Fibroblast of skin of scalp (primary cell): ENCODE measurements around the gene CTR9.

Experiments used
- DNase-seq: peaks from one replicate; pipeline ENCODE4 v3.0.0-alpha.2; 2013

CTR9 gene

GRCh38 chr11:10742460-10743208, 8.4 kb upstream of the CTR9 start:
- no peak for DNase-seq

- DNase-seq, result no peak
Observed at GRCh38 chr11:10743354-10744000, 7.6 kb upstream of the CTR9 start.

DNA sequence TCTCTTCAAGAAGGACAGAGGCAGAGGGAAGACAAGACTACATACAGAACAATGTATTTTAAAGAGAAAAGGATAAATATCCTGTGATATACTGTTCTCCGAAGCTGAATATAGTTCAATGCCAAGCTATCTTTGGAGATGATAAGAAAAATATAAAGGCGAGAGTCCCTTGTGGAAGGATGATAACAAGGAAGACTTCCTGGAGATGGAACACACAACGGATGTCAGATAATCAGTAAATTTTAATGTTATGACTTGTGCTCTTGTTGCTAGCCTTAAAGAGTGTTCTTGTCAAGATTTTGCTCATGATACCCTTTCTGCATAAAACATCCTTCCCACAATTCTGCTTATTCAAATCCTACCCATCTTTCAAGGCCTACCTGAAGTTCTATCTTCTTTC, 6.8 kb upstream of the CTR9 start:
- DNase-seq, result no peak

- no peak for DNase-seq
Observed at GRCh38 chr11:10746871-10747270, 4.2 kb upstream of the CTR9 start.

DNA sequence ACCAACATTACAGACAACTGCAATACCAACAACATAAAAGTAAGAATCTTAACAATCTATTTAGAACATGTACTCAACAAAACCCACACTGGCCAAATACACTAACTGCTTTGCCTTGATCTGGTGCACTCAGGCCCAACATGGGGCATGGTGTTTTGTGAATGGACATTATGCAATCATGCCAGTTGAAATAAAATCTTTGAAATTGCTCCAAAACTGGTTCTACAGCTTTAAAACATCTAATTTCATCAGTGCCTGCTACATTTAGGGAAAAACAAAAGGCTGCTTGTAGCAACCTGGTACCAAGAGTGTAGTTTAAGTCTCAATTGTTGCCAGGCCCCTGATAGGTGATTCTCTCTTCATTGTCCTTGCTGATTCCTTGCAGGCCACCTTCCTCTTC, 3.3 kb upstream of the CTR9 start:
- no peak for DNase-seq

DNA sequence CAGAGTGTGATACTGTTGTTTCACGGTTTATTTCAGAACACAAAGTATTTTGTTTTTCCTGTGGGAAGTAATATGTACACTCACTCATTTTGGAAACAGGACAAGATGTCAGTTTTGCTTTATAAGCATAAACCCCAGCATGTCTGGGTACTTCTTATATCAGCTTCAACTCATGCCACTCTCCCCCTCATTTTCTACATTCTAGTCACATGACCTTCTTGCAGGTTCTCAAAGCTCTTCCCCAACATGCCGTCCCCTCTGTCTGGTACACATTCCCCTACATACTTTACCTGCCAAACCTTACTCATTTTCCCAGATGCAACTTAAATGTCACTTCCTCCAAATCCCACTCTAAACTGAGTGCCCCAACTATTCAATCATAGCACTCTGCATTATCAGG, 1.6 kb upstream of the CTR9 start:
- DNase-seq, result no peak

DNA sequence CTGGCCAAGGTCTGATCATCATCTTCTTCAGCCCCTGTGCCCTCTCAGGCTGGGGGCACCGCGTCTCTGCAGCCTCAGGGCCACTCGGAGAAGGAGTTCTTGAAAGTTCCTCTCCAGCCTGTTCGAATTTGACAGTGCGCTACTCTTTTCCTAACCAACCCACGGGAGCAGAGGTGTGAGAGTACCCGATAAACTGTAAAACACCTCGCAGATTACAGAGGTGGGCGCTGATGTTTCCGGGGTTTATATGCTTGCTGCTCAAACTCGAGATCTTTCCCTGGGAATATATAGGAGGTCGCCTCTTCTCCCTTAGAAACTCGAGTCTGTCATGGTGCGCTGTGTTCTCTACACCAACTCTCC, 515 bp downstream of the CTR9 start:
- no peak for DNase-seq

DNA sequence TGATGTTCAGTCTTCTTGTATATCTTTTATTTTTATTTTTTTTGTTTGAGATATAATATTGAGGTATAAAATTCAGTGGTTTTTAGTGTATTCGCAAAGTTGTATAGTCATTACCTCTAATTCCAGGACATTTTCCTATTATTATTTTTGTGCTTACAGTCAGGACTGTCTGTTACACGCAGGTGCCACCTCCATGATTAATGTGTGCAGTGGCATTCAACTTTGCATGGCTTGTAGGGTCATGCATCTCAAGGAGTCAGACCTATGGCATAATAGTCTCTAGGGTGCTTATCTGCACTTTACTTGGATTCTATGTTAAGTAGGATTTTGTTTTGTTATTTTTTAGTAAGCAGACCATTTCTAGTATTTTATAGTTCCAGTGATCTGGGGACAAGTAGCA, 1.0 kb downstream of the CTR9 start:
- DNase-seq, result no peak

DNA sequence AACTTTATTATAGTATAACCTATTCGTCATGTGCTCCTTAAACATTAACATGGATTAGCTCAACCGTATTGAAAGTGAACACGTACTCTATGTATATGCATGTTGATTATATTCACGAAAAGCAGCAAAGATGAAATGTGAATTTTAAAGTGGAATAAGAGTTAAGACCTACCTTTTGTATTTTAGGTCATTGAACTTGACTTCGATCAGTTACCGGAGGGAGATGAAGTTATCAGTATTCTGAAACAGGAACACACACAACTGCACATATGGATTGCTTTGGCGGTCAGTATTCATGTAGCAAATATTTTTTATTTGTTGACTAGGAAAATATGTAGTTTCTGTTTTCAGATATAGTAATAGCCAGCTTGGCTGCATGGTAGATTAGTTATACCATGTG, 1.4 kb downstream of the CTR9 start:
- DNase-seq, result no peak

GRCh38 chr11:10758957-10759356, 7.9 kb downstream of the CTR9 start:
- DNase-seq, result no peak

GRCh38 chr11:10761085-10761698, 10.1 kb downstream of the CTR9 start:
- DNase-seq, result no peak

GRCh38 chr11:10762185-10762584, 11.1 kb downstream of the CTR9 start:
- DNase-seq, result no peak

DNA sequence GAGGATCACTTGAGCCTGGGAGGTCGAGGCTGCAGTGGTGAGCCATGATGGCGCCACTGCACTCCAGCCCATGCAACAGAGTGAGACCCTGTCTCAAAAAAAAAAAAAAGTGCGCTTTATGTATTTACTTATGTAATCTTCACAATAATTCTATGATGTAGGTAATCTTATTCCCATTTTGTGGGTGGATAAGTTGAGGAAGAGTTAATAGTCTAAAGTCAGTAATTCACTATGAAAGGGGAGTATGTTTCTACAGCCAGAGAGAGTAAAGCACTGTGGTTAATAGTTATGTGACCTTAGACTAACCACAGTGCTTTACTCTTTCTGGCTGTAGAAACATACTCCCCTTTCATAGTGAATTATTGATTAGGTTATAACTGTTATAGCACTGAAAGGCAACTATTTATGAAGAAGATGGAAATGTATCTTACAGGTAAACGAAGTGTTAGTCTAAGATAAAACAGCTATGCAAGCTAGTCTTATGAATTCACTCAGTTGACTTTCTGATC, 11.9 kb downstream of the CTR9 start:
- DNase-seq, result no peak

DNA sequence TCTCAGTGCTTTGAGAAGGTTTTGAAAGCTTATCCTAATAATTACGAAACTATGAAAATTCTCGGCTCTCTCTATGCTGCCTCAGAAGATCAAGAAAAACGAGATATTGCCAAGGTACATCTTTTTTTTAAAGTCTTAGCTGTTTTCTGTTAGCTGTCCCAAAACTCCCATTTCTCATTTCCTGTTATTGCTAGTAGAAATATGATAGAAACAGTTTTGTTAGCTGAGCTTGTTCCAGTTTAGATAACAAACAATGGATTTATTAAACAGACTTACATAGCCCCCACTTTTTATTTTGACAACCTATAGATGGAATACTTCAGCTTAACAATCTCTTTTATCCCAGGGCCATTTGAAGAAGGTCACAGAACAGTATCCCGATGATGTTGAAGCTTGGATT, 12.7 kb downstream of the CTR9 start:
- DNase-seq, result no peak

- no peak for DNase-seq
Observed at GRCh38 chr11:10764412-10764811, 13.4 kb downstream of the CTR9 start.

- DNase-seq, result peak; percentile 49
Observed at GRCh38 chr11:10770626-10771254, 19.7 kb downstream of the CTR9 start.

- DNase-seq, result no peak
Observed at GRCh38 chr11:10771457-10771856, 20.4 kb downstream of the CTR9 start.

DNA sequence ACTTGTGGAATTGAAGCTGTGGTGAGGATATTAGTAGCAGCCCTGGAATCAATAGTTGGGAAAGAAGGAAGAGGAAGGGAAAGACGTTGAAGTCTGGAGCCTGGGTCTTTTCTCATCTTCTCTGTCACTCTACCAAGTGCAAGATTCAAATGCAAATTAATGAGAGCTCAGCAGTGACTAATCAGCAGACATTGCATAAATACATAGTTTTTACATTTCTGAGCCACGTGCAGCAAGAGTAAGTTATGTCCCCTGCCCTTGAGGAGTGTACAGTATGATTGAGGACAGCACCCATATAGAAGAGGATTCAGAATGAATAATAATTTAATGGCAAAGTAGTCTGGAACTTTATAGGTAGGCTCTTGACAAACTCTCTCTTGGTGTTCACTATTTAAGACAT, 23.8 kb downstream of the CTR9 start:
- DNase-seq, result no peak

- DNase-seq, result no peak
Observed at GRCh38 chr11:10777393-10777793, 26.3 kb downstream of the CTR9 start.

GRCh38 chr11:10777806-10778205, 26.8 kb downstream of the CTR9 start:
- DNase-seq, result no peak

GRCh38 chr11:10778217-10778970, 27.3 kb downstream of the CTR9 start:
- DNase-seq, result peak; percentile 70

GRCh38 chr11:10779086-10779485, 28.0 kb downstream of the CTR9 start:
- DNase-seq, result no peak

DNA sequence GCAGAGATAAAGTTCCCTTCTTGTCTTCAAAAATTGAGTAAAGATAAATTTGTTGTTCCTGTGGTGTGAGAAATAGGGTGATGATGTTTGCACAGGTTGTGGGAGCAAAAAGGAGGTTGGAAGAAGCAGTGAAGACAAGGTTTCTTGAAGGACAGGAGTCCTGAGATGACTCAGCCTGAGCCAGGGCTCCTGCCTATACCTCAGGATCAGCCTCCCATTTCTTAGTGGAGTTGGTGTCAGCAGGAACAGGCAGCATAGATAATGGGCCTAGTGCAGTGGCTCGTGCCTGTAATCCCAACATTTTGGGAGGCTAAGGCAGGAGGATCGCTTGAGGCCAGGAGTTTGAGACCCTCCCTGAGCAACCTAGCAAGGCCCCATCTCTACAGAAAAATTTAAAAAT, 29.0 kb downstream of the CTR9 start:
- DNase-seq, result no peak
